ENCODE measurements around the gene RBP5.

The RBP5 gene, protein sequence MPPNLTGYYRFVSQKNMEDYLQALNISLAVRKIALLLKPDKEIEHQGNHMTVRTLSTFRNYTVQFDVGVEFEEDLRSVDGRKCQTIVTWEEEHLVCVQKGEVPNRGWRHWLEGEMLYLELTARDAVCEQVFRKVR

DNA sequence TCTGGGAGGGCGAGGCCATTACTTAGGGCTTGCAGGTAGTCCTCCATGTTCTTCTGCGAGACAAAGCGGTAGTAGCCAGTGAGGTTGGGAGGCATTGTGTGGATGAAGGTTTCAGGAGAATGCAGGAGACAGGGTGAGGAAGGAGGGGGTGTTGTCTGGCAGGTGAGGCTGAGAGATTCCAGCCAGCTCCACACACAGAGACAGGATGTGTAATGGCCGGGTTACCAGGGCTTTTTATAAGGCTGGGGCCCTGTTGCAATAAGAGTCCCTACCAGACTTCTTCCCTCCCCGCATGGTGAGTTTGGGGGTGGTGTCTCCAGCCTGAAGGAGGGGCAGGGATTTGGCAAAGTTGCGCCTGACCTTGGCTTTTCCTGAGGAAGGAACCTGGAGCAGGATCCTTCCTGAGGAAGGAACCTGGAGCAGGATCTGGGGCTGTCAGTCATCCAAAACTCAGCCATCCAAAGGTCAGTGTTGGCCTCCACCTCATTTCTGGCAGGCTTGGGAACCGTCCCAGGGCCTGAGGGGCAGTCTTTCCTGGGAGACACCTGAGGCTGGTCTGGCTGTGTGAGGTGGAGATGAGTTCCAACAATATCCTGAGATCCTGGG lies at the start of gene RBP5:
Gene RBP5, minus strand, starts transcription at position 209 of the 606 bp plus-strand sequence. Its CDS starts 114 bp downstream, at position 95.
- in situ Hi-C loops (cut with HindIII; ENCODE audit: low sequenced_read_pairs) = no loop called here

DNA sequence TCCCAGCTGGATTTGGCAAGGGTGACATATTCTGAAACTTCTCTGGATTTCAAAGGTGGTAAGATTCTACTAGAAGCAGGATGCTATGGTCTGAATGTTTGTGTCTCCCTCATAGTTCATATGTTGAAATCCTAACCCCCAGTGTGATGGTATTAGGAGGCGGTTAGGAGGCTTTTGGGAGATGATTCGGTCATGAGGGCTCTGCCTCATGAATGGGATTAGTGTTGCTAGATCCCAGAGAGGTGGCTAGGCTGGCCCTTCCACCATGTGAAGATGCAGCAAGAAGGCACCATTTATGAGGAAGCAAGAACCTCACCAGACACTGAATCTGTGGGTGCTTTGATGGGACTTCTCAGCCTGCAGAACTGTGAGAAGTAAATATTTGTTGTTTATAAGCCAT lies 49.8 kb upstream of the RBP5 start:
- in situ Hi-C loops (cut with HindIII; ENCODE audit: low sequenced_read_pairs) = no loop called here

DNA sequence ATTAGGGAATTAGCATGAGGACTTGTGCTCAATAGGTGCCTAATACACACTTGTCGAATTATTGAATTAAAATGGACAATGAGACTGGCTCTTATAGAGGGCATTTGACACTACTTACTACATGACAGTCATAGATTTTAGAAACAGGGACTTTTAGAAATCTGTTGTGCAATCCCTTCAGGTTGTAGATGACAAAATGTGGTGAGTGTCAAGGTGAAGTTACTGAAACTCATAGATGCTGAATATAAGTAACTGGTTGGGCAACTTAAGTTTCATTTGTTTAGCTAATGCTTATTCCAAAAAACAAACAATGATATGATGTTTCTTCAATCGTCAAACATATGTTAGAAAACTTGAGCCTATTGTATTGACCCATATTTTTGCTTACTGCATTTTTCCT lies 47.9 kb upstream of the RBP5 start:
- in situ Hi-C loops (cut with HindIII; ENCODE audit: low sequenced_read_pairs) = no loop called here

DNA sequence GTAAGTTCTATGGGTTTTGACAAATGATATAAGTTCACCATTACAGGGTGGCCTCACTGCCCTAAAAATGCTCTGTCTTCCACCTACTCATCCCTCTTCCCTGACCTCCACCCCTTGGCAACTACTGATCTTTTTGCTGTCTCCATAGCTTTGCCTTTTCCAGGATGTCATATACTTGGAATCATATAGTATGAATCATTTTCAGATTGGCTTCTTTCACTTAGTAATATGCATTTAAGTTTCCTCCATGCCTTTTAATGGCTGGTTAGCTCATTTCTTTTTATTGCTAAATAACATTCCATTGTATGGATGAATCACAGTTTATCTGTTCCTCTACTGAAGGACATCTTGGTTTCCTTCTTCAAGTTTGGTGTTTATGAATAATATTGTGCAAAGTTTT lies 46.8 kb upstream of the RBP5 start:
- in situ Hi-C loops (cut with HindIII; ENCODE audit: low sequenced_read_pairs) = no loop called here

- in situ Hi-C loops (cut with HindIII; ENCODE audit: low sequenced_read_pairs) = no loop called here
Measured at GRCh38 chr12:7171854-7172253, 43.2 kb upstream of the RBP5 start.

DNA sequence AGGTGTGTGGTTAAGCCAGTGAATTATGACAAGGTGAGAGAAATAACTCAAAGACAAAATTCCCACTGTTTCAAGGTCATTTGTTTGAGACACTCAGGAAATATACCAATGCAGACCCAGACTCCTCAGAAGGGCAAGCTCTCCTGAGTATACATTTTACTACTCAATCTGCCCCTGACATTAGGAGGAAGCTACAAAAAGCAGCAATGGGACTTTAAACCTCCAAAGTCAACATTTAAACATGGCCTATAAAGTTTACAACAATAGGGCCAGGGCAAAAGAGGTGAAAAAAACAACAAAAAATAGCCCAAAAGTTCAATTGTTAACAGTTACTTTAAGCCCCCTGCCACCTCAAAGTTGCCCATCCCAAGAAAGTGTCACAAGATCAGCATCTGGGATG lies 41.3 kb upstream of the RBP5 start:
- in situ Hi-C loops (cut with HindIII; ENCODE audit: low sequenced_read_pairs) = loop anchor here (10.0 kb wide), 1 partner anchor 65 kb away; the partner anchor contains the start of gene C1RL

DNA sequence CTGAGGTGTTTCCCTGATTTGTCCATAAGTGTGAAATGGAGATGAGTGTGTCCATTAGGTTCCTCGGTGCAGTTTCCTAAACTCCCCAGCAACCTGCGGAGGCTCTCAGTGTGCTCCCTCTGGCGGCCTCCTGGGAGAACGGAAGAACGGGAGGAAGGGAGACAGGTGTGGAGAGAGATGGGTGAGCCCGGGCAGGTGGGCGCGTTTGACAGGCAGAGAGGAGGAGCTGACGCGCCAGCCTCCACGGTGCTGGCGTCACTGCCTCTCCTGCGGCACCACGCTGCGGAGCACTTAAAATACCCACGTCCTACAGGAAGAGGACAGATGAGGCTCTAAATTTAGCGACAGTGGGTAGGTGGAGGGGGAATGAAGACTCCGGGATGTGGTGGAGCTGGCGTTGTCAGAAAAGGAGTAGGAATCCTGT lies 34.0 kb upstream of the RBP5 start:
- in situ Hi-C loops (cut with HindIII; ENCODE audit: low sequenced_read_pairs) = loop anchor here (10.0 kb wide), 1 partner anchor 58 kb away; the partner anchor contains the start of gene C1RL

DNA sequence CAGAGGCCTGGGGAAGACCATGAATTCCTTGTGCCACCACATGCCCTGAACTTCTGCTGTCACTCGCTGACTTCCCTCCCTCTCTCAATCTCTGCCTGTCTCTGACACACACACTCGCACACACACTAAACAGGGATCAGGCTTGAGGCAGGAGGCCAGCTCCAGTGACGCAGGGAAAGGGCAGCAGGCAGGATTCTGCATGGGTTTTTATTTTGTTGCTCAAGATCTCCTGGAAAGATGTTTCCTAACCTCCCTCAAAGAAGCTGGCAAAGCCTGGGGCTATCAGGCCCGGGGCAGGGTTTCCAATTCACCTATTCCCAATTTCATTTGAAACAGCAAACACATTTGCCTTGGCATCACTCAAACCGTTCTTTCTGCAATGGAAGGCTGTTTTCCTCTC lies 33.1 kb upstream of the RBP5 start:
- in situ Hi-C loops (cut with HindIII; ENCODE audit: low sequenced_read_pairs) = loop anchor here (10.0 kb wide), 1 partner anchor 57 kb away; the partner anchor contains the start of gene C1RL

DNA sequence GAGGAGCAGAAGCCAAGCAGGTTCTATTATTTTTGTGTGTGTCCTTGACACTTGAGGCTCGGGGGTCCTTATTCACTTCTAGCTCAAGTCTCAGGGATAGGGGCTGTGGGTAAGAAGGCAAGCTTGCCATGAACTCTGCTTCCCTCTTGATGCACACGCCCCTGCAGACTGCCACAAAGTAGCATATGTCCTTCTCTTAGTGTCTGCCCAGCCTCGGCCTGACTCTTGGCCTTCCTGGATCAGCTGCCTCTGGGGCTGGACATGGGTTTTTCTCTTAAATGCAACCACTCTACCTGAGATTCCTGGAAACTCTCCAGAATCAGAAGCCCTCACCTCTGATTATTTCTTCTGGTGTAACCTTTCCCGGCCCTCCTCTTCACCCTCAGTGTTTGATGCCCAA lies 32.6 kb upstream of the RBP5 start:
- in situ Hi-C loops (cut with HindIII; ENCODE audit: low sequenced_read_pairs) = loop anchor here (10.0 kb wide), 1 partner anchor 57 kb away; the partner anchor contains the start of gene C1RL

DNA sequence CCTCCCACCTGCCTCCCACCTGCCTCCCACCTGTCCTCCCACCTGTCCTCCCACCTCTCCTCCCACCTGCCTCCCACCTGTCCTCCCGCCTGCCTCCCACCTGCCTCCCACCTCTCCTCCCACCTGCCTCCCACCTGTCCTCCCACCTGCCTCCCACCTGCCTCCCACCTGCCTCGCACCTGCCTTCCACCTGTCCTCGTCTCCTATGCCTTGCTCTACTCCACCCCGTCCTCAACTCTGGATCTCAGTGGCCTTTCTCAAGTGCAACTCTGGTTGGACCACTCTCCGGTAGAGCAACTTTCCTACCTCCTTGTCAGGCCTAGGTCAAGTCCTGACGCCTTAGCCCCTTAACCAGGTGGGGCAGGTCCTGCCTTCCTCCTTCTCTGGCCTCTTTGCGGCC lies 31.5 kb upstream of the RBP5 start:
- in situ Hi-C loops (cut with HindIII; ENCODE audit: low sequenced_read_pairs) = loop anchor here (10.0 kb wide), 1 partner anchor 55 kb away; the partner anchor contains the start of gene C1RL

GRCh38 chr12:7158781-7159609 lies 30.3 kb upstream of the RBP5 start:
- in situ Hi-C loops (cut with HindIII; ENCODE audit: low sequenced_read_pairs) = no loop called here

GRCh38 chr12:7157391-7157790 lies 28.7 kb upstream of the RBP5 start:
- in situ Hi-C loops (cut with HindIII; ENCODE audit: low sequenced_read_pairs) = no loop called here

- in situ Hi-C loops (cut with HindIII; ENCODE audit: low sequenced_read_pairs) = no loop called here
Measured at GRCh38 chr12:7156259-7157197, 27.8 kb upstream of the RBP5 start.

GRCh38 chr12:7155471-7156034 lies 26.9 kb upstream of the RBP5 start:
- in situ Hi-C loops (cut with HindIII; ENCODE audit: low sequenced_read_pairs) = no loop called here

- in situ Hi-C loops (cut with HindIII; ENCODE audit: low sequenced_read_pairs) = no loop called here
Measured at GRCh38 chr12:7154901-7155470, 26.3 kb upstream of the RBP5 start.

GRCh38 chr12:7154042-7154441 lies 25.4 kb upstream of the RBP5 start:
- in situ Hi-C loops (cut with HindIII; ENCODE audit: low sequenced_read_pairs) = no loop called here

GRCh38 chr12:7152818-7153217 lies 24.1 kb upstream of the RBP5 start:
- in situ Hi-C loops (cut with HindIII; ENCODE audit: low sequenced_read_pairs) = no loop called here

GRCh38 chr12:7151532-7151931 lies 22.8 kb upstream of the RBP5 start:
- in situ Hi-C loops (cut with HindIII; ENCODE audit: low sequenced_read_pairs) = no loop called here

DNA sequence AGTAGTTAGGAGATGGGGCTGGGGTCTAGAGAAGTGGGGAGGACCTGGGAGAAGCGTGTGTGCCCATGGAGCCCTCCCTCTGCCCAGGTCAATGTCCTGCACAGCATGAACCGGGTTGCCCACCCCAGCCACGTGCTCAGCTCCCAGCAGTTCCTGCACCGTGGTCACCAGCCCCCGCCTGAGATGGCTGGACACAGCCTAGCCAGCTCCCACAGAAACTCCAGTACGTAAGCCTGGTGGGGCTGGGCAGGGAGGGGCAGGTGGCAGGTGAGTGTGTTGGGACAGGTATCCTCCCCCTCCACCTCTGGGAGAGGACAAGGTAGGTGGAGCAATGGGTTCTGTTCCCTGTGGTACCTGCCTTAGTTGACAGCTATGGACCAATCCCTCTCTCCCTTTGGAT lies 22.2 kb upstream of the RBP5 start:
- in situ Hi-C loops (cut with HindIII; ENCODE audit: low sequenced_read_pairs) = no loop called here

- in situ Hi-C loops (cut with HindIII; ENCODE audit: low sequenced_read_pairs) = no loop called here
Measured at GRCh38 chr12:7150356-7150755, 21.7 kb upstream of the RBP5 start.

Measured in DLD1 (cell line).